ENCODE results near the gene CHKB. TPM values are rescaled to one million over a fixed set of nuclear protein-coding genes. Genes with fewer than 3 reads are reported as not detected.

The CHKB gene
- total and polyA plus RNA-seq, 8 donors, result 20.4 to 283 (median 31.7) TPM

- H3K4me1 ChIP-seq, result no peaks in the 10 kb centered on the region
- no peaks in the 10 kb centered on the region for H3K9me3 ChIP-seq
- FAIRE-seq (no peak), DNase-seq (peak in 2 of 6 donors; percentile 1 to 72), ATAC-seq (no peak)
- WGBS, 2 donors, result 71 to 75% methylated on average over 23 of the region's 23 CpGs
- H3K4me3 ChIP-seq, result no peak overlapping the region
- intact Hi-C loops (cut with DNase I), result no loop called here
- H3K36me3 ChIP-seq, result no peaks in the 10 kb centered on the region
- no peak overlapping the region for H3K27ac ChIP-seq
- H3K27me3 ChIP-seq, result no peaks in the 10 kb centered on the region
- no peak for TF ChIP-seq CTCF (IDR thresholded peaks at IDR 0.05)
Measured at GRCh38 chr22:50605002-50605612, 22.5 kb upstream of the CHKB start.

GRCh38 chr22:50604256-50605001 lies 21.8 kb upstream of the CHKB start:
- intact Hi-C loops (cut with DNase I), result no loop called here

GRCh38 chr22:50603511-50604255 lies 21.0 kb upstream of the CHKB start:
- intact Hi-C loops (cut with DNase I), result no loop called here
- FAIRE-seq (no peak), DNase-seq (peak in 1 of 6 donors; percentile 1), ATAC-seq (no peak)
- Histone ChIP-seq H3K9me3 (no peaks in the 10 kb centered on the region), H3K27me3 (no peaks in the 10 kb centered on the region), H3K4me1 (peaks cover 0 to 3% (median 0%) of the 10 kb centered on the region in 3 donors), H3K36me3 (no peaks in the 10 kb centered on the region), H3K4me3 (no peak overlapping the region), H3K27ac (no peak overlapping the region)
- no peak for TF ChIP-seq CTCF (IDR thresholded peaks at IDR 0.05)
- 27 to 39% methylated on average over 50 to 70 of the region's 70 CpGs for WGBS, 2 donors

More at GRCh38 chr22:50604256-50605001, 21.8 kb upstream of the CHKB start:
- 55 to 57% methylated on average over 72 to 103 of the region's 103 CpGs for WGBS, 2 donors
- Histone ChIP-seq H3K4me3 (no peak overlapping the region), H3K27ac (no peak overlapping the region), H3K27me3 (no peaks in the 10 kb centered on the region), H3K9me3 (no peaks in the 10 kb centered on the region), H3K36me3 (no peaks in the 10 kb centered on the region), H3K4me1 (peaks cover 0 to 3% (median 0%) of the 10 kb centered on the region in 3 donors)
- FAIRE-seq (no peak), ATAC-seq (no peak), DNase-seq (peak in 1 of 6 donors; percentile 1)
- no peak for TF ChIP-seq CTCF (IDR thresholded peaks at IDR 0.05)

GRCh38 chr22:50602338-50602700 lies 19.7 kb upstream of the CHKB start:
- WGBS, 2 donors, result 28 to 35% methylated on average over 2 of the region's 2 CpGs
- H3K27ac ChIP-seq, result no peak overlapping the region
- peak in 1 of 6 donors; percentile 0 for DNase-seq
- H3K36me3 ChIP-seq, result no peaks in the 10 kb centered on the region
- no peaks in the 10 kb centered on the region for H3K27me3 ChIP-seq
- ATAC-seq, result no peak
- H3K4me3 ChIP-seq, result no peak overlapping the region
- intact Hi-C loops (cut with DNase I), result no loop called here
- H3K9me3 ChIP-seq, result no peaks in the 10 kb centered on the region
- FAIRE-seq, result no peak
- peaks cover 0 to 3% (median 0%) of the 10 kb centered on the region in 3 donors for H3K4me1 ChIP-seq
- no peak for TF ChIP-seq CTCF (IDR thresholded peaks at IDR 0.05)
